ENCODE results near the gene CD9. TPM values are rescaled to one million over a fixed set of nuclear protein-coding genes. Genes with fewer than 3 reads are reported as not detected.
A peak's percentile ranks its signal among the peaks of the same experiment; 100 is the strongest.
"Not testable (repeated sequence)": the region's sequence is repeated elsewhere in the genome, so short reads cannot be mapped to it uniquely, and the experiment has no call there.

Gene CD9
- polyA plus RNA-seq, 4 donors: 46.2 to 296 (median 139) TPM

DNA sequence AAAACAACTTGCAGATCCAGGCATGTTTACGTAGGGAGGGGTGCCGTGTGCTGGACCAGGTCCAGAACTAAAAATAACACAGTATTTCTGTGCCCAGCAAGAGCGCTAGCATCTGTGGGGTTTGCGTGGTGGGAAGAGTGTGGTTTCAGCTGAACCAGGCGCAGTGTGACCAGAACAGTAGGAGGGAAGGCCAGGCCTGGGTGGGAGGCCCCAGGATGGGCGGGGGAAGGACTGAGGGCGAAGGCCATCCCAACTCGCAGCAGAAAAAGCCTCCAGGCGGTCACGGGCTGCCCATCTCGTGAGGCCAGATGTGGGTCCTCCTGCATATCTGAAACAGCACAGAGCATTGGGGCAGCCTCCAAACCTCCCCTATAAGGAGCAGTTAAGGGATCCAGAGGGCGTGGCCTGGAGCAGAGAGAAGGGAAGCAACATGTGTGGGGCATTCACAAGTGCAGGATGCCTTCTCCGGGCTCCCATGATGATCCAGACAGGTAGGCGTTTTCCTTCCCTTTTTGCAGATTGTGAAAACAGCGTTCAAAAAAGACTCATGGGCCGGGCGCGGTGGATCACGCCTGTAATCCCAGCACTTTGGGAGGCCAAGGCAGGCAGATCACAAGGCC lies 17.8 kb upstream of the CD9 start:
- DNase-seq (peak; percentile 58 to 84), FAIRE-seq (no peak)
- Histone ChIP-seq H3K4me3 (ENCODE audit: low read depth in 1 of 3, low read length in 3 of 3) (no peak overlapping the region), H3K4me1 (ENCODE audit: control insufficient read depth in 3 of 3, insufficient read depth in 2 of 3, low read depth in 1 of 3, low read length in 2 of 3) (peaks cover 10 to 33% (median 11%) of the 10 kb centered on the region in 3 donors), H3K27ac (ENCODE audit: low read depth in 1 of 3, low read length in 2 of 3) (peak overlapping the region; percentile 5 to 73 (median 49)), H3K36me3 (ENCODE audit: control insufficient read depth in 3 of 3, insufficient read depth in 2 of 3, low read depth in 1 of 3, low read length in 3 of 3) (no peaks in the 10 kb centered on the region), H3K27me3 (ENCODE audit: control insufficient read depth in 3 of 3, insufficient read depth in 3 of 3, low read length in 3 of 3) (no peaks in the 10 kb centered on the region), H3K9me3 (ENCODE audit: control insufficient read depth in 2 of 2, insufficient read depth in 1 of 2, low read depth in 1 of 2, low read length in 1 of 2) (peaks cover 0 to 4% of the 10 kb centered on the region in 2 donors)
- WGBS, 3 donors: 26 to 42% (median 31%) methylated on average over 16 to 19 of the region's 19 CpGs

DNA sequence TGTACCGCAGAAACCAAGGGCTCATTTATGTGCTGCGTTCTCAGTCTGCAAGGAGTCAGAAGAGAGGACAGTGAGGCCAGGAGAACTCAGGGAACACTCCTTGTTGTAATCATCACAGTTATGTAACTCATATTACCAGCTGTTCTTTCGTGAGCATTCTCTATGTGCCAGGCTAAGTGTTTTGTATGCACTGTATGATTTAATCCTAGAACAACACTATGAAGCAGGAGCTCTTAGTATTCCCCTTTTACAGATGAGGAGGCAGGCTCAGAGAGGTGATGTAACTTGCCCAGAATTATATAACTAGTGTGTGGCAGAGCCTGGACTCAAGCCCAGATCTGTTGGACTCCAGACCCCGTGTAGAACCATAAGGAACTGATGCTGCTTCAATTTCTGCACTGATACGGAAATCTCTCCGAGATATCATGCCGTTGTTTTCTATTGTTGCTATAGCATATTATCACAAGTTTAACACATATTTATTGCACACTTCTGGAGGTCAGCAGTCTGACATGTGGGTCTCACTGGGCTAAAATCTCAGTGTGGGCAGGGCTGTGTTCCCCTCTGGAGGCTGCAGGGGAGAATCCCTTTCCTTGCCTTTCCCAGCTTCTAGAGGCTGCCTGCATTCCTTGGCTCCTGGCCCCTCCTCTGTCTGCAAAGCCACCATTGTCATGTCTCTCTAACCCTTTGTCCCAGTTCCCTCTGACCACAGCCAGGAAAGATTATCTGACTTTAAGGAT lies 16.3 kb upstream of the CD9 start:
- no peaks in the 10 kb centered on the region for H3K36me3 ChIP-seq (ENCODE audit: control insufficient read depth in 3 of 3, insufficient read depth in 2 of 3, low read depth in 1 of 3, low read length in 3 of 3)
- H3K27ac ChIP-seq (ENCODE audit: low read depth in 1 of 3, low read length in 2 of 3): peak overlapping the region; percentile 68 to 86 (median 73)
- WGBS, 3 donors: 13 to 55% (median 36%) methylated on average over 7 of the region's 7 CpGs
- DNase-seq (peak; percentile 74 to 97), FAIRE-seq (no peak)
- H3K27me3 ChIP-seq (ENCODE audit: control insufficient read depth in 3 of 3, insufficient read depth in 3 of 3, low read length in 3 of 3): no peaks in the 10 kb centered on the region
- peaks cover 10 to 33% (median 11%) of the 10 kb centered on the region in 3 donors for H3K4me1 ChIP-seq (ENCODE audit: control insufficient read depth in 3 of 3, insufficient read depth in 2 of 3, low read depth in 1 of 3, low read length in 2 of 3)
- no peak overlapping the region for H3K4me3 ChIP-seq (ENCODE audit: low read depth in 1 of 3, low read length in 3 of 3)
- peaks cover 0 to 4% of the 10 kb centered on the region in 2 donors for H3K9me3 ChIP-seq (ENCODE audit: control insufficient read depth in 2 of 2, insufficient read depth in 1 of 2, low read depth in 1 of 2, low read length in 1 of 2)

GRCh38 chr12:6185961-6186827 lies 14.0 kb upstream of the CD9 start:
- DNase-seq (no peak), FAIRE-seq (no peak)
- Histone ChIP-seq H3K27ac (ENCODE audit: low read depth in 1 of 3, low read length in 2 of 3) (no peak overlapping the region), H3K36me3 (ENCODE audit: control insufficient read depth in 3 of 3, insufficient read depth in 2 of 3, low read depth in 1 of 3, low read length in 3 of 3) (no peaks in the 10 kb centered on the region), H3K4me1 (ENCODE audit: control insufficient read depth in 3 of 3, insufficient read depth in 2 of 3, low read depth in 1 of 3, low read length in 2 of 3) (peaks cover 6 to 27% (median 7%) of the 10 kb centered on the region in 3 donors), H3K9me3 (ENCODE audit: control insufficient read depth in 2 of 2, insufficient read depth in 1 of 2, low read depth in 1 of 2, low read length in 1 of 2) (peaks cover 0 to 4% of the 10 kb centered on the region in 2 donors), H3K27me3 (ENCODE audit: control insufficient read depth in 3 of 3, insufficient read depth in 3 of 3, low read length in 3 of 3) (no peaks in the 10 kb centered on the region), H3K4me3 (ENCODE audit: low read depth in 1 of 3, low read length in 3 of 3) (no peak overlapping the region)
- 77 to 87% (median 80%) methylated on average over 13 of the region's 13 CpGs for WGBS, 3 donors

- Histone ChIP-seq H3K27ac (ENCODE audit: low read depth in 1 of 3, low read length in 2 of 3) (no peak overlapping the region), H3K9me3 (ENCODE audit: control insufficient read depth in 2 of 2, insufficient read depth in 1 of 2, low read depth in 1 of 2, low read length in 1 of 2) (peaks cover 0 to 4% of the 10 kb centered on the region in 2 donors), H3K36me3 (ENCODE audit: control insufficient read depth in 3 of 3, insufficient read depth in 2 of 3, low read depth in 1 of 3, low read length in 3 of 3) (no peaks in the 10 kb centered on the region), H3K4me3 (ENCODE audit: low read depth in 1 of 3, low read length in 3 of 3) (no peak overlapping the region), H3K27me3 (ENCODE audit: control insufficient read depth in 3 of 3, insufficient read depth in 3 of 3, low read length in 3 of 3) (no peaks in the 10 kb centered on the region), H3K4me1 (ENCODE audit: control insufficient read depth in 3 of 3, insufficient read depth in 2 of 3, low read depth in 1 of 3, low read length in 2 of 3) (peaks cover 0 to 10% (median 0%) of the 10 kb centered on the region in 3 donors)
- DNase-seq (no peak), FAIRE-seq (no peak)
- WGBS, 3 donors: 74 to 77% (median 74%) methylated on average over 8 of the region's 8 CpGs
Measured at GRCh38 chr12:6187948-6188793, 12.0 kb upstream of the CD9 start.

DNA sequence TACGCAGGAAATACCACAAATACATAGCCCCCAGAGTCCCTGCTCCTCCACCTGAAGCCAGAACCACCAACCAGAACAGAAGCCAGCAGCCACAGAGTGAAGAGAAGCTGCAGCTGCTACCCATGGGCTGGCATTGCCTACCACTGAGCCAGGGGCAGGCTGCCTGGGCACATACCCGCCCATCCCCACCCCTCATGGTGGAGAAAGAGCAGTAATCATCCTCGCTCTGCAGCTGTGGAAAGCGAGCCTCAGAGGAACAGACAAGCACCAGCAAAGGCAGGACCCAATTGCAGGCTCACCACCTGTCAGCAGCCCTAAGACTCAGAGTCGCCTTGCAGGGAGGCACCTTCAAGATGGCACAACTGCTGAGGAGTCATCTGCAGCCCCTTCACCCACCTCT lies 11.2 kb upstream of the CD9 start:
- Histone ChIP-seq H3K27ac (ENCODE audit: low read depth in 1 of 3, low read length in 2 of 3) (no peak overlapping the region), H3K4me3 (ENCODE audit: low read depth in 1 of 3, low read length in 3 of 3) (no peak overlapping the region), H3K9me3 (ENCODE audit: control insufficient read depth in 2 of 2, insufficient read depth in 1 of 2, low read depth in 1 of 2, low read length in 1 of 2) (peaks cover 0 to 4% of the 10 kb centered on the region in 2 donors), H3K36me3 (ENCODE audit: control insufficient read depth in 3 of 3, insufficient read depth in 2 of 3, low read depth in 1 of 3, low read length in 3 of 3) (no peaks in the 10 kb centered on the region), H3K4me1 (ENCODE audit: control insufficient read depth in 3 of 3, insufficient read depth in 2 of 3, low read depth in 1 of 3, low read length in 2 of 3) (peaks cover 0 to 13% (median 0%) of the 10 kb centered on the region in 3 donors), H3K27me3 (ENCODE audit: control insufficient read depth in 3 of 3, insufficient read depth in 3 of 3, low read length in 3 of 3) (no peaks in the 10 kb centered on the region)
- 52 to 80% (median 73%) methylated on average over 5 of the region's 5 CpGs for WGBS, 3 donors
- DNase-seq (no peak), FAIRE-seq (no peak)

DNA sequence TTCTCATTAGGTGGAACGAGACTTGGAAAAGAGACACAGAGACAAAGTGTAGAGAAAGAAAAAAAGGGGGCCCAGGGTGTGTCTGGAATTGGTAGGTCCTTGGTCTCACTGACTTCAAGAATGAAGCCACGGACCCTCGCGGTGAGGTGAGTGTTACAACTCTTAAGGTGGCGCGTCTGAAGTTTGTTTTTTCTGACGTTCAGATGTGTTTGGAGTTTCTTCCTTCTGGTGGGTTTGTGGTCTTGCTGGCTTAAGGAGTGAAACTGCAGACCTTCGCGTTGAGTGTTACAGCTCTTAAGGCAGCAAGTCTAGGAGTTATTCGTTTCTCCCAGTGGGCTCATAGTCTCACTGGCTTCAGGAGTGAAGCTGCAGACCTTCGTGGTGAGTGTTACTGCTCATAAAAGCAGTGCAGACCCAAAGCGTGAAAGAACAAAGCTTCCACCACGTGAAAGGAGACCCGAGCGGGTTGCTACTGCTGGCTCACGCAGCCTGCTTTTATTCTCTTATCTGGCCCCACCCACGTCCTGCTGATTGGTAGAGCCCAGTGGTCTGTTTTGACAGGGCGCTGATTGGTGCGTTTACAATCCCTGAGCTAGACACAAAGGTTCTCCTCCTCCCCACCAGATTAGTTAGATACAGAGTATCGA lies 10.1 kb upstream of the CD9 start:
- not testable (repeated sequence) for FAIRE-seq; H3K36me3 ChIP-seq (ENCODE audit: control insufficient read depth in 3 of 3, insufficient read depth in 2 of 3, low read depth in 1 of 3, low read length in 3 of 3)
- WGBS, 3 donors: 70 to 79% (median 74%) methylated on average over 20 of the region's 20 CpGs

DNA sequence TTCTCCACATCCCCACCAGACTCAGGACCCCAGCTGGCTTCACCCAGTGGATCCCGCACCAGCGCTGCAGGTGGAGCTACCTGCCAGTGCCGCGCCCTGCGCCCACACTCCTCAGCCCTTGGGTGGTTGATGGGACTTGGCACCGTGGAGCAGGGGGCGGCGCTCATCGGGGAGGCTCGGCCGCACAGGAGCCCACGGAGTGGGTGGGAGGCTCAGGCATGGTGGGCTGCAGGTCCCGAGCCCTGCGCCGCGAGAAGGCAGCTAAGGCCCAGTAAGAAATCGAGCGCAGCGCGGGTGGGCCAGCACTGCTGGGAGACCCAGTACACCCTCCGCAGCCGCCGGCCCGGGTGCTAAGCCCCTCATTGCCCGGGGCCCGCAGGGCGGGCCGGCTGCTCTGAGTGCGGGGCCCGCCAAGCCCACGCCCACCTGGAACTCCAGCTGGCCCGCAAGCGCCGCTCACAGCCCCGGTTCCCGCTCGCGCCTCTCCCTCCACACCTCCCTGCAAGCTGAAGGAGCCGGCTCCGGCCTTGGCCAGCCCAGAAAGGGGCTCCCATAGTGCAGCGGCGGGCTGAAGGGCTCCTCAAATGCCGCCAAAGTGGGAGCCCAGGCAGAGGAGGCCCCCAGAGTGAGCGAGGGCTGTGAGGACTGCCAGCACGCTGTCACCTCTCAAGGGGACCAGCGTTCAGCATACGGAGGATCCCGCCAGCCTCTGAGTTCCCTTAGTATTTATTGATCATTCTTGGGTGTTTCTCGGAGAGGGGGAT lies 9.3 kb upstream of the CD9 start:
- DNase-seq; H3K27me3 ChIP-seq (ENCODE audit: control insufficient read depth in 3 of 3, insufficient read depth in 3 of 3, low read length in 3 of 3); H3K9me3 ChIP-seq (ENCODE audit: control insufficient read depth in 2 of 2, insufficient read depth in 1 of 2, low read depth in 1 of 2, low read length in 1 of 2); H3K27ac ChIP-seq (ENCODE audit: low read depth in 1 of 3, low read length in 2 of 3); H3K4me3 ChIP-seq (ENCODE audit: low read depth in 1 of 3, low read length in 3 of 3); FAIRE-seq; H3K36me3 ChIP-seq (ENCODE audit: control insufficient read depth in 3 of 3, insufficient read depth in 2 of 3, low read depth in 1 of 3, low read length in 3 of 3): not testable (repeated sequence)
- H3K4me1 ChIP-seq (ENCODE audit: control insufficient read depth in 3 of 3, insufficient read depth in 2 of 3, low read depth in 1 of 3, low read length in 2 of 3): peaks cover 1 to 24% (median 3%) of the 10 kb centered on the region in 3 donors
- 92 to 98% (median 94%) methylated on average over 26 to 49 of the region's 49 CpGs for WGBS, 3 donors

More for the DNA sequence above, 10.1 kb upstream of the CD9 start:
- not testable (repeated sequence) for DNase-seq; H3K27ac ChIP-seq (ENCODE audit: low read depth in 1 of 3, low read length in 2 of 3); H3K27me3 ChIP-seq (ENCODE audit: control insufficient read depth in 3 of 3, insufficient read depth in 3 of 3, low read length in 3 of 3); H3K4me3 ChIP-seq (ENCODE audit: low read depth in 1 of 3, low read length in 3 of 3); H3K9me3 ChIP-seq (ENCODE audit: control insufficient read depth in 2 of 2, insufficient read depth in 1 of 2, low read depth in 1 of 2, low read length in 1 of 2)
- peaks cover 0 to 15% (median 0%) of the 10 kb centered on the region in 3 donors for H3K4me1 ChIP-seq (ENCODE audit: control insufficient read depth in 3 of 3, insufficient read depth in 2 of 3, low read depth in 1 of 3, low read length in 2 of 3)

All from small intestine (tissue), 7 donors.